ENCODE results near the gene MSTO1. TPM values are rescaled to one million over a fixed set of nuclear protein-coding genes. Genes with fewer than 3 reads are reported as not detected.
"Not testable (repeated sequence)": the region's sequence is repeated elsewhere in the genome, so short reads cannot be mapped to it uniquely, and the experiment has no call there.

MSTO1 gene
- total RNA-seq, 1 donor from 2014 or later: 55.7 TPM

- no peak for TF ChIP-seq CTCF (IDR thresholded peaks at IDR 0.05; ENCODE audit: partially characterized antibody, unreplicated experiment)
- DNase-seq: no peak
- Mint-ChIP-seq H3K27me3 (ENCODE audit: unreplicated experiment) (no peaks in the 10 kb centered on the region), H3K4me3 (ENCODE audit: unreplicated experiment) (no peak overlapping the region), H3K9me3 (ENCODE audit: unreplicated experiment) (no peaks in the 10 kb centered on the region), H3K4me1 (ENCODE audit: low read depth, unreplicated experiment) (no peaks in the 10 kb centered on the region), H3K27ac (ENCODE audit: unreplicated experiment) (no peak overlapping the region), H3K36me3 (ENCODE audit: unreplicated experiment) (no peaks in the 10 kb centered on the region)
These were observed 39.4 kb upstream of the MSTO1 start for GRCh38 chr1:155570593-155570990.

- DNase-seq: no peak
- no peaks in the 10 kb centered on the region for H3K27me3 Mint-ChIP-seq (ENCODE audit: unreplicated experiment)
- H3K4me3 Mint-ChIP-seq (ENCODE audit: unreplicated experiment): no peak overlapping the region
- H3K36me3 Mint-ChIP-seq (ENCODE audit: unreplicated experiment): no peaks in the 10 kb centered on the region
- TF ChIP-seq CTCF (IDR thresholded peaks at IDR 0.05; ENCODE audit: partially characterized antibody, unreplicated experiment): no peak
- no peaks in the 10 kb centered on the region for H3K9me3 Mint-ChIP-seq (ENCODE audit: unreplicated experiment)
- no peaks in the 10 kb centered on the region for H3K4me1 Mint-ChIP-seq (ENCODE audit: low read depth, unreplicated experiment)
- H3K27ac Mint-ChIP-seq (ENCODE audit: unreplicated experiment): no peak overlapping the region
These were observed 35.9 kb upstream of the MSTO1 start for GRCh38 chr1:155574077-155574476.

GRCh38 chr1:155575608-155576007 is 34.4 kb upstream of the MSTO1 start:
- not testable (repeated sequence) for H3K27me3 Mint-ChIP-seq (ENCODE audit: unreplicated experiment); H3K9me3 Mint-ChIP-seq (ENCODE audit: unreplicated experiment); DNase-seq; H3K27ac Mint-ChIP-seq (ENCODE audit: unreplicated experiment); H3K4me1 Mint-ChIP-seq (ENCODE audit: low read depth, unreplicated experiment); H3K4me3 Mint-ChIP-seq (ENCODE audit: unreplicated experiment); H3K36me3 Mint-ChIP-seq (ENCODE audit: unreplicated experiment)

- not testable (repeated sequence) for H3K36me3 Mint-ChIP-seq (ENCODE audit: unreplicated experiment); H3K27ac Mint-ChIP-seq (ENCODE audit: unreplicated experiment); H3K27me3 Mint-ChIP-seq (ENCODE audit: unreplicated experiment); H3K4me3 Mint-ChIP-seq (ENCODE audit: unreplicated experiment); DNase-seq; H3K9me3 Mint-ChIP-seq (ENCODE audit: unreplicated experiment); H3K4me1 Mint-ChIP-seq (ENCODE audit: low read depth, unreplicated experiment)
These were observed 26.2 kb upstream of the MSTO1 start for GRCh38 chr1:155583846-155584245.

- not testable (repeated sequence) for H3K36me3 Mint-ChIP-seq (ENCODE audit: unreplicated experiment); H3K27ac Mint-ChIP-seq (ENCODE audit: unreplicated experiment); H3K4me1 Mint-ChIP-seq (ENCODE audit: low read depth, unreplicated experiment); DNase-seq; H3K27me3 Mint-ChIP-seq (ENCODE audit: unreplicated experiment); H3K9me3 Mint-ChIP-seq (ENCODE audit: unreplicated experiment); H3K4me3 Mint-ChIP-seq (ENCODE audit: unreplicated experiment)
These were observed 20.7 kb upstream of the MSTO1 start for GRCh38 chr1:155589282-155589681.

- H3K4me3 Mint-ChIP-seq (ENCODE audit: unreplicated experiment); H3K9me3 Mint-ChIP-seq (ENCODE audit: unreplicated experiment); DNase-seq; H3K4me1 Mint-ChIP-seq (ENCODE audit: low read depth, unreplicated experiment); H3K27me3 Mint-ChIP-seq (ENCODE audit: unreplicated experiment); H3K27ac Mint-ChIP-seq (ENCODE audit: unreplicated experiment); H3K36me3 Mint-ChIP-seq (ENCODE audit: unreplicated experiment): not testable (repeated sequence)
These were observed 19.3 kb upstream of the MSTO1 start for GRCh38 chr1:155590516-155591247.

- DNase-seq: no peak
- peak; percentile 67 for TF ChIP-seq CTCF (IDR thresholded peaks at IDR 0.05; ENCODE audit: partially characterized antibody, unreplicated experiment)
- Mint-ChIP-seq H3K36me3 (ENCODE audit: unreplicated experiment) (no peaks in the 10 kb centered on the region), H3K4me3 (ENCODE audit: unreplicated experiment) (no peak overlapping the region), H3K27ac (ENCODE audit: unreplicated experiment) (no peak overlapping the region), H3K27me3 (ENCODE audit: unreplicated experiment) (no peaks in the 10 kb centered on the region), H3K9me3 (ENCODE audit: unreplicated experiment) (no peaks in the 10 kb centered on the region), H3K4me1 (ENCODE audit: low read depth, unreplicated experiment) (peaks cover 5% of the 10 kb centered on the region)
These were observed 18.2 kb upstream of the MSTO1 start for GRCh38 chr1:155591770-155592169.

- not testable (repeated sequence) for DNase-seq; H3K27me3 Mint-ChIP-seq (ENCODE audit: unreplicated experiment); H3K36me3 Mint-ChIP-seq (ENCODE audit: unreplicated experiment); H3K9me3 Mint-ChIP-seq (ENCODE audit: unreplicated experiment)
- peak overlapping the region; percentile 13 for H3K27ac Mint-ChIP-seq (ENCODE audit: unreplicated experiment)
- peak overlapping the region; percentile 62 for H3K4me3 Mint-ChIP-seq (ENCODE audit: unreplicated experiment)
- peaks cover 17% of the 10 kb centered on the region for H3K4me1 Mint-ChIP-seq (ENCODE audit: low read depth, unreplicated experiment)
These were observed 14.0 kb upstream of the MSTO1 start for GRCh38 chr1:155595877-155596474.

Data from glutamatergic neuron (in vitro differentiated cells).